HUES48 (cell line): Measurements from ENCODE around the gene TERT.
"Not testable (repeated sequence)": the region's sequence is repeated elsewhere in the genome, so short reads cannot be mapped to it uniquely, and the experiment has no call there.

Source experiments
- H3K27ac ChIP-seq: one replicate; pipeline ENCODE4 v1.7.0; 2013; ENCODE audit warnings: low read depth, low read length, inconsistent platforms
- H3K27me3 ChIP-seq: 2 replicates; pipeline ENCODE4 v1.6.1; 2013; ENCODE audit warnings: mild to moderate bottlenecking, low read length; ENCODE audit not compliant: control insufficient read depth, insufficient read depth
- H3K36me3 ChIP-seq: 2 replicates; pipeline ENCODE4 v1.6.1; 2013; ENCODE audit warnings: low read length; ENCODE audit not compliant: control insufficient read depth, insufficient read depth
- H3K4me1 ChIP-seq: 2 replicates; pipeline ENCODE4 v1.6.1; 2013; ENCODE audit warnings: mild to moderate bottlenecking, low read length; ENCODE audit not compliant: control insufficient read depth, insufficient read depth
- H3K4me3 ChIP-seq: 2 replicates; pipeline ENCODE4 v1.5.1; 2013; ENCODE audit warnings: mild to moderate bottlenecking, low read depth, low read length
- H3K9ac ChIP-seq: 2 replicates; pipeline ENCODE4 v1.6.1; 2013; ENCODE audit warnings: mild to moderate bottlenecking, low read depth, low read length, moderate library complexity
- H3K9me3 ChIP-seq: 2 replicates; pipeline ENCODE4 v1.6.1; 2013; ENCODE audit warnings: low read length; ENCODE audit not compliant: control insufficient read depth, insufficient read depth

The TERT gene

GRCh38 chr5:1294835-1295649 lies at the start of gene TERT:
TERT (minus strand) TSS chr5:1295068; CDS start chr5:1294989, 79 bp downstream.
- peak within 1 kb of the TSS; percentile 18; the same call in 1 of the 2 replicates for H3K9ac ChIP-seq
- no peaks in the 10 kb centered on the region for H3K4me1 ChIP-seq
- peak within 1 kb of the TSS; percentile 59 for H3K4me3 ChIP-seq
- H3K27ac ChIP-seq = no peak within 1 kb of the TSS
- no peaks in the 10 kb centered on the region for H3K9me3 ChIP-seq
- H3K27me3 ChIP-seq = peaks cover 7% of the 10 kb centered on the region; the same call in 1 of the 2 replicates
- H3K36me3 ChIP-seq = peaks cover 10% of the 10 kb centered on the region

GRCh38 chr5:1343931-1344901 lies 49.3 kb upstream of the TERT start:
- peaks cover 39% of the 10 kb centered on the region for H3K36me3 ChIP-seq
- no peak overlapping the region for H3K27ac ChIP-seq
- peak overlapping the region; percentile 97 for H3K4me3 ChIP-seq
- 0 out of 2 replicates have a peak, but pooled peaks cover 3% of the 10 kb centered on the region for H3K4me1 ChIP-seq
- H3K9me3 ChIP-seq = no peaks in the 10 kb centered on the region
- peak overlapping the region; percentile 5; the same call in 1 of the 2 replicates for H3K9ac ChIP-seq
- no peaks in the 10 kb centered on the region for H3K27me3 ChIP-seq

- Histone ChIP-seq H3K4me3 (no peak overlapping the region), H3K4me1 (0 out of 2 replicates have a peak, but pooled peaks cover 3% of the 10 kb centered on the region), H3K27me3 (no peaks in the 10 kb centered on the region), H3K9ac (no peak overlapping the region), H3K27ac (no peak overlapping the region), H3K36me3 (peaks cover 47% of the 10 kb centered on the region), H3K9me3 (no peaks in the 10 kb centered on the region)
Observed at GRCh38 chr5:1343315-1343751, 48.5 kb upstream of the TERT start.

GRCh38 chr5:1342711-1343110 lies 47.8 kb upstream of the TERT start:
- H3K4me1 ChIP-seq, H3K27ac ChIP-seq, H3K4me3 ChIP-seq, H3K27me3 ChIP-seq, H3K9me3 ChIP-seq, H3K9ac ChIP-seq: not testable (repeated sequence)
- peaks cover 54% of the 10 kb centered on the region for H3K36me3 ChIP-seq

- no peak overlapping the region for H3K27ac ChIP-seq
- H3K9ac ChIP-seq = no peak overlapping the region
- H3K4me1 ChIP-seq = 0 out of 2 replicates have a peak, but pooled peaks cover 3% of the 10 kb centered on the region
Observed at GRCh38 chr5:1342268-1342667, 47.4 kb upstream of the TERT start.

GRCh38 chr5:1341863-1342262 lies 47.0 kb upstream of the TERT start:
- H3K27me3 ChIP-seq = no peaks in the 10 kb centered on the region
- 0 out of 2 replicates have a peak, but pooled peaks cover 3% of the 10 kb centered on the region for H3K4me1 ChIP-seq
- H3K9ac ChIP-seq = no peak overlapping the region
- no peak overlapping the region for H3K27ac ChIP-seq
- H3K9me3 ChIP-seq = no peaks in the 10 kb centered on the region
- no peak overlapping the region for H3K4me3 ChIP-seq
- peaks cover 62% of the 10 kb centered on the region for H3K36me3 ChIP-seq

More at GRCh38 chr5:1342268-1342667, 47.4 kb upstream of the TERT start:
- H3K36me3 ChIP-seq = peaks cover 58% of the 10 kb centered on the region
- no peak overlapping the region for H3K4me3 ChIP-seq
- no peaks in the 10 kb centered on the region for H3K9me3 ChIP-seq
- no peaks in the 10 kb centered on the region for H3K27me3 ChIP-seq

GRCh38 chr5:1339818-1340210 lies 44.9 kb upstream of the TERT start:
- H3K27me3 ChIP-seq, H3K4me1 ChIP-seq, H3K9ac ChIP-seq, H3K4me3 ChIP-seq, H3K9me3 ChIP-seq, H3K27ac ChIP-seq: not testable (repeated sequence)
- peaks cover 83% of the 10 kb centered on the region for H3K36me3 ChIP-seq

GRCh38 chr5:1339139-1339817 lies 44.4 kb upstream of the TERT start:
- not testable (repeated sequence) for H3K4me1 ChIP-seq, H3K27ac ChIP-seq
- H3K36me3 ChIP-seq = peaks cover 88% of the 10 kb centered on the region

GRCh38 chr5:1338506-1339070 lies 43.7 kb upstream of the TERT start:
- Histone ChIP-seq H3K27ac (no peak overlapping the region), H3K36me3 (peaks cover 92% of the 10 kb centered on the region)

More at GRCh38 chr5:1339139-1339817, 44.4 kb upstream of the TERT start:
- H3K9ac ChIP-seq, H3K27me3 ChIP-seq, H3K4me3 ChIP-seq, H3K9me3 ChIP-seq: not testable (repeated sequence)

GRCh38 chr5:1338196-1338490 lies 43.3 kb upstream of the TERT start:
- H3K4me1 ChIP-seq = no peaks in the 10 kb centered on the region
- no peak overlapping the region for H3K4me3 ChIP-seq
- no peaks in the 10 kb centered on the region for H3K9me3 ChIP-seq
- H3K36me3 ChIP-seq = peaks cover 92% of the 10 kb centered on the region
- no peak overlapping the region for H3K27ac ChIP-seq
- no peaks in the 10 kb centered on the region for H3K27me3 ChIP-seq
- no peak overlapping the region for H3K9ac ChIP-seq

More at GRCh38 chr5:1338506-1339070, 43.7 kb upstream of the TERT start:
- Histone ChIP-seq H3K27me3 (no peaks in the 10 kb centered on the region), H3K9me3 (no peaks in the 10 kb centered on the region), H3K9ac (no peak overlapping the region), H3K4me3 (no peak overlapping the region), H3K4me1 (no peaks in the 10 kb centered on the region)
